Endothelial cell of umbilical vein (primary cell): ENCODE results near the gene KMT5B.

Experiments used
- CTCF ChIP-seq, 2 donors: IDR thresholded peaks; 1 replicate in 1 of 2; 2 replicates in 1 of 2; pipeline ENCODE4 v1.5.1; 2011; ENCODE audit warnings: low read length in 2 of 2, mild to moderate bottlenecking in 2 of 2, moderate library complexity in 2 of 2, control low read depth in 1 of 2, inconsistent platforms in 1 of 2, low read depth in 1 of 2; ENCODE audit not compliant: insufficient read depth in 1 of 2; ENCODE audit errors: extremely low read depth in 1 of 2
- EZH2 ChIP-seq: IDR thresholded peaks from 2 replicates; pipeline ENCODE4 v1.6.1; 2012; ENCODE audit warnings: borderline replicate concordance, low read depth, mild to moderate bottlenecking, moderate library complexity, low read length, inconsistent platforms; ENCODE audit not compliant: severe bottlenecking
- GATA2 ChIP-seq: IDR thresholded peaks from 2 replicates; pipeline ENCODE4 v1.7.0; 2011; ENCODE audit warnings: low read depth, mild to moderate bottlenecking, moderate library complexity, mixed read lengths, low read length; ENCODE audit not compliant: insufficient read length, insufficient read depth
- JUN ChIP-seq: IDR thresholded peaks from 2 replicates; pipeline ENCODE4 v1.6.1; 2011; ENCODE audit warnings: borderline replicate concordance, low read depth; ENCODE audit not compliant: insufficient read length, insufficient read depth
- MAX ChIP-seq: IDR thresholded peaks from 2 replicates; pipeline ENCODE4 v1.6.1; 2011; ENCODE audit not compliant: insufficient read depth, insufficient read length
- MYC ChIP-seq: IDR thresholded peaks from one replicate; pipeline ENCODE4 v1.6.1; 2011; ENCODE audit warnings: mild to moderate bottlenecking, low read depth, low read length
- POLR2A ChIP-seq: IDR thresholded peaks from 2 replicates; pipeline ENCODE4 v1.6.1; 2012; ENCODE audit warnings: low read depth, mild to moderate bottlenecking, control low read depth, low read length

GRCh38 chr11:68214173-68215086 is 1.3 kb upstream of the KMT5B start:
- TF ChIP-seq CTCF (IDR thresholded peaks at IDR 0.05; ENCODE audit: extremely low read depth in 1 of 2, insufficient read depth in 1 of 2, low read depth in 1 of 2, low read length in 2 of 2), result no peak
- TF ChIP-seq GATA2, result no peak
- no peak for TF ChIP-seq MAX
- no peak for TF ChIP-seq POLR2A
- no peak for TF ChIP-seq EZH2
- no peak for TF ChIP-seq MYC
- TF ChIP-seq JUN, result no peak
